HepG2 (cell line): Measurements from ENCODE around the gene MUC15. TPM values are rescaled to one million over a fixed set of nuclear protein-coding genes. Genes with fewer than 3 reads are reported as not detected.
"Not testable (repeated sequence)": the region's sequence is repeated elsewhere in the genome, so short reads cannot be mapped to it uniquely, and the experiment has no call there.

Source experiments
- ARID5B ChIP-seq: IDR thresholded peaks from 2 replicates; pipeline ENCODE4 v1.4.0; 2020; ENCODE audit warnings: mild to moderate bottlenecking, missing genetic modification reagents
- BRD4 ChIP-seq: sonication (generic); formaldehyde crosslinking; IDR thresholded peaks from 2 replicates; pipeline ENCODE4 v1.4.0; 2020; ENCODE audit warnings: missing genetic modification reagents
- NFRKB ChIP-seq: fragments of 450-650 bp; IDR thresholded peaks from 2 replicates; pipeline ENCODE4 v1.6.1; 2017
- PHF21A ChIP-seq: sonication (generic); formaldehyde crosslinking; IDR thresholded peaks from 2 replicates; pipeline ENCODE4 v1.5.0; 2020; ENCODE audit warnings: mild to moderate bottlenecking, missing genetic modification reagents
- PHF8 ChIP-seq: sonication (generic); formaldehyde crosslinking; IDR thresholded peaks from 2 replicates; pipeline ENCODE4 v1.5.0; 2020; ENCODE audit warnings: missing genetic modification reagents
- SAP130 ChIP-seq: IDR thresholded peaks from 2 replicates; pipeline ENCODE4 v1.6.1; 2016; ENCODE audit warnings: low read depth
- SOX6 ChIP-seq, 2 experiments: fragments of 450-650 bp in 1 of 2; sonication (generic) in 1 of 2; formaldehyde crosslinking in 1 of 2; IDR thresholded peaks; 2 replicates each; pipeline versions ENCODE4 v1.4.0 to v1.6.1; 2017 to 2020; ENCODE audit warnings: antibody characterized with exemption in 1 of 2, mild to moderate bottlenecking in 1 of 2, missing genetic modification reagents in 1 of 2
- TAF1 ChIP-seq: sonication (generic); formaldehyde crosslinking; IDR thresholded peaks from 2 replicates; pipeline ENCODE4 v1.4.0; 2020; ENCODE audit warnings: missing genetic modification reagents
- UBTF ChIP-seq: sonication (generic); formaldehyde crosslinking; IDR thresholded peaks from 2 replicates; pipeline ENCODE4 v1.4.0; 2020; ENCODE audit warnings: mild to moderate bottlenecking, missing genetic modification reagents
- ZFX ChIP-seq: sonication (generic); formaldehyde crosslinking; IDR thresholded peaks from 2 replicates; pipeline ENCODE4 v1.4.0; 2020; ENCODE audit warnings: mild to moderate bottlenecking, low read depth, missing genetic modification reagents, moderate library complexity
- ZFY ChIP-seq: sonication (generic); formaldehyde crosslinking; IDR thresholded peaks from 2 replicates; pipeline ENCODE4 v1.4.0; 2020; ENCODE audit warnings: missing genetic modification reagents
- ZHX1 ChIP-seq: sonication (generic); formaldehyde crosslinking; IDR thresholded peaks from 2 replicates; pipeline ENCODE4 v1.8.1; 2022; ENCODE audit warnings: low read depth, mild to moderate bottlenecking, missing genetic modification reagents
- ZMYM4 ChIP-seq: sonication (generic); formaldehyde crosslinking; IDR thresholded peaks from 2 replicates; pipeline ENCODE4 v1.8.1; 2023; ENCODE audit warnings: mild to moderate bottlenecking, missing genetic modification reagents
- ZNF292 ChIP-seq: sonication (generic); formaldehyde crosslinking; IDR thresholded peaks from 2 replicates; pipeline ENCODE4 v1.8.1; 2022; ENCODE audit warnings: mild to moderate bottlenecking, low read depth, missing genetic modification reagents, borderline replicate concordance
- ZNF687 ChIP-seq: sonication (generic); formaldehyde crosslinking; IDR thresholded peaks from 2 replicates; pipeline ENCODE4 v1.5.1; 2020; ENCODE audit warnings: mild to moderate bottlenecking, missing genetic modification reagents, moderate library complexity
- polyA plus RNA-seq, 8 experiments: library from polyadenylated mRNA; depleted of rRNA in 3 of 8; stranded (reverse) in 7 of 8; unstranded in 1 of 8; fragments of >200 nt; fragmentation: Illumina TruSeq in 4 of 8; extraction: Trizol in 4 of 8; gene quantifications; 2 replicates each; pipeline versions ENCODE4 v1.2.1 to v1.2.3, GENCODE V29; 2011 to 2016; ENCODE audit warnings: low read depth in 4 of 8, missing spikeins in 1 of 8, mixed read lengths in 1 of 8; ENCODE audit not compliant: insufficient read depth in 1 of 8
- total RNA-seq, 5 experiments: library from RNA; depleted of rRNA; stranded (reverse); fragments of >200 nt; fragmentation: Illumina TruSeq; extraction: Trizol; gene quantifications; 2 replicates each; pipeline ENCODE4 v1.2.3, GENCODE V29; 2016; ENCODE audit warnings: low read depth in 1 of 5

MUC15 gene
- total and polyA plus RNA-seq, 2 of the 13 experiments (the other 11 are each of a cell fraction or from before 2014, with no cell fraction given) = 4.5 to 18.0 TPM

GRCh38 chr11:26597049-26597689, 25.1 kb upstream of the MUC15 start (continued):
- TF ChIP-seq ZNF687 (CRISPR knock-in tag) = peak; percentile 49
- 0 out of 2 replicates have a peak, but pooled peaks have one; percentile 26 for TF ChIP-seq BRD4 (CRISPR knock-in tag)
- TF ChIP-seq ZMYM4 = peak; percentile 40; the same call in 1 of the 2 replicates
- TF ChIP-seq ZHX1 (CRISPR knock-in tag) = 0 out of 2 replicates have a peak, but pooled peaks have one; percentile 54
- TF ChIP-seq ZFY (CRISPR knock-in tag) = 0 out of 2 replicates have a peak, but pooled peaks have one; percentile 40
- TF ChIP-seq SOX6 (IDR thresholded peaks at IDR 0.05) = not testable (repeated sequence)
- TF ChIP-seq SOX6 (CRISPR knock-in tag; IDR thresholded peaks at IDR 0.05) = peak; percentile 38
- 0 out of 2 replicates have a peak, but pooled peaks have one; percentile 12 for TF ChIP-seq ZFX (CRISPR knock-in tag)
- peak; percentile 32; the same call in 1 of the 2 replicates for TF ChIP-seq ZNF292 (CRISPR knock-in tag)
- TF ChIP-seq UBTF (CRISPR knock-in tag) = peak; percentile 42; the same call in 1 of the 2 replicates
- TF ChIP-seq PHF8 (CRISPR knock-in tag) = peak; percentile 68
- TF ChIP-seq SAP130 = peak; percentile 22; the same call in 1 of the 2 replicates
- 0 out of 2 replicates have a peak, but pooled peaks have one; percentile 19 for TF ChIP-seq ARID5B (CRISPR knock-in tag)
- 0 out of 2 replicates have a peak, but pooled peaks have one; percentile 28 for TF ChIP-seq PHF21A (CRISPR knock-in tag)
- TF ChIP-seq TAF1 = peak; percentile 71
- peak; percentile 43; the same call in 1 of the 2 replicates for TF ChIP-seq NFRKB
